Peyer's patch (tissue), 4 donors: ENCODE data around the gene FLT3LG. TPM values are rescaled to one million over a fixed set of nuclear protein-coding genes. Genes with fewer than 3 reads are reported as not detected.

Source experiments
- DNase-seq, 3 donors: peaks; one replicate each; pipeline ENCODE4 v3.0.0-alpha.2; 2017 to 2019
- H3K27ac ChIP-seq, 4 donors: fragments of 200-600 bp; sonication (generic); one replicate each; pipeline ENCODE4 v1.5.1; 2016 to 2019
- H3K27me3 ChIP-seq, 2 donors: fragments of 200-600 bp; sonication (generic); one replicate each; pipeline ENCODE4 v1.5.1; 2019
- H3K36me3 ChIP-seq, 3 donors: fragments of 200-600 bp; sonication (generic); one replicate each; pipeline ENCODE4 v1.5.1; 2016 to 2019
- H3K4me1 ChIP-seq, 4 donors: fragments of 200-600 bp; sonication (generic); one replicate each; pipeline ENCODE4 v1.5.1; 2016 to 2019
- H3K4me3 ChIP-seq, 4 donors: fragments of 200-600 bp; sonication (generic); 1 replicate in 3 of 4; 2 replicates in 1 of 4; pipeline ENCODE4 v1.5.1; 2016 to 2019; ENCODE audit warnings: mild to moderate bottlenecking in 1 of 4
- H3K9me3 ChIP-seq, 4 donors: fragments of 200-600 bp; sonication (generic); one replicate each; pipeline ENCODE4 v1.5.1; 2016 to 2019; ENCODE audit warnings: mild to moderate bottlenecking in 1 of 4
- POLR2A ChIP-seq, 2 donors: fragments of 450-650 bp; IDR thresholded peaks; one replicate each; pipeline ENCODE4 v1.5.1; 2017; ENCODE audit warnings: antibody characterized with exemption in 2 of 2, mild to moderate bottlenecking in 2 of 2, moderate library complexity in 2 of 2
- total RNA-seq, 4 donors: library from RNA; depleted of rRNA; stranded (reverse); fragments of >200 nt; gene quantifications; one replicate each; pipeline ENCODE4 v1.1.0, GENCODE V29; 2016
- TF ChIP-seq, protein P1 (sequence below), 6 experiments: fragments of 450-650 bp in 4 of 6; fragments of 200-600 bp in 2 of 6; sonication (generic) in 1 of 6; IDR thresholded peaks; one replicate each; pipeline ENCODE4 v1.5.1; 2017 to 2019; ENCODE audit warnings: antibody characterized with exemption in 6 of 6, mild to moderate bottlenecking in 3 of 6, moderate library complexity in 1 of 6

FLT3LG gene
- total RNA-seq, 4 donors from 2014 or later = 2.8 to 22.3 (median 5.0) TPM

DNA sequence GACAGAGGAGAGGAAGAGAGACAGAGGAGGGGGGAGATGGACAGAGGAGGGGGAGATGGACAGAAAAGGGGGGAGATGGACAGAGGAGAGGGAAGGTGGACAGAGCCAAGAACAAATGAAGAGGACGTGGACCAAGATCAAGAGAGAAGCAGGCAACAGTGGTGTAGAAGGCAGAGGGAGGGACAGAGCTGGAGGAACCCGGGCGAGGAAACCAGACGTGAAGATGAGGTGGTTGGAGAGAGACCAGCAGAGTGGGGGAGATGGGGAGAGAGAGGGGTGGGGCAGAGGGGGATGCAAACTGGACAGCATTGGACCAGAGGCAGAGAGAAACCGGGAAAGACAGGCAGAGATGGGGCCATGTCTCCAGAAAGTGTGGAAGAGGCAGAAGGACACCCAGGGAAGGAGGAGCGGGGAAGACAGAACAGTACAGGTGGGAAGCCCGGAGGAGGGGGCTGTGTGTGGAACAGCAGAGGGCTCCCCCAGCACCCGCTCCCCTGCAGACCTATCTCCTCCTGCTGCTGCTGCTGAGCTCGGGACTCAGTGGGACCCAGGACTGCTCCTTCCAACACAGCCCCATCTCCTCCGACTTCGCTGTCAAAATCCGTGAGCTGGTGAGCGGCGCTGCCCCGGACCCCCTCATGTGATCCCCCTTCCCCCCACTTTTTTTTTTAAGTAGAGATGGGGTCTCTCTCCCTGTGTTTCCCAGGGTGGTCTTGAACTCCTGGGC, 1.3 kb downstream of the FLT3LG start:
- Histone ChIP-seq H3K27ac (peak overlapping the region; percentile 81 to 91 (median 86)), H3K9me3 (no peaks in the 10 kb centered on the region), H3K4me1 (peaks cover 0 to 17% (median 13%) of the 10 kb centered on the region in 4 donors), H3K36me3 (no peaks in the 10 kb centered on the region), H3K4me3 (peak overlapping the region in 3 of 4 donors; percentile 10 to 66 (median 62)), H3K27me3 (no peaks in the 10 kb centered on the region)
- no peak for DNase-seq
- TF ChIP-seq, protein P1, sequence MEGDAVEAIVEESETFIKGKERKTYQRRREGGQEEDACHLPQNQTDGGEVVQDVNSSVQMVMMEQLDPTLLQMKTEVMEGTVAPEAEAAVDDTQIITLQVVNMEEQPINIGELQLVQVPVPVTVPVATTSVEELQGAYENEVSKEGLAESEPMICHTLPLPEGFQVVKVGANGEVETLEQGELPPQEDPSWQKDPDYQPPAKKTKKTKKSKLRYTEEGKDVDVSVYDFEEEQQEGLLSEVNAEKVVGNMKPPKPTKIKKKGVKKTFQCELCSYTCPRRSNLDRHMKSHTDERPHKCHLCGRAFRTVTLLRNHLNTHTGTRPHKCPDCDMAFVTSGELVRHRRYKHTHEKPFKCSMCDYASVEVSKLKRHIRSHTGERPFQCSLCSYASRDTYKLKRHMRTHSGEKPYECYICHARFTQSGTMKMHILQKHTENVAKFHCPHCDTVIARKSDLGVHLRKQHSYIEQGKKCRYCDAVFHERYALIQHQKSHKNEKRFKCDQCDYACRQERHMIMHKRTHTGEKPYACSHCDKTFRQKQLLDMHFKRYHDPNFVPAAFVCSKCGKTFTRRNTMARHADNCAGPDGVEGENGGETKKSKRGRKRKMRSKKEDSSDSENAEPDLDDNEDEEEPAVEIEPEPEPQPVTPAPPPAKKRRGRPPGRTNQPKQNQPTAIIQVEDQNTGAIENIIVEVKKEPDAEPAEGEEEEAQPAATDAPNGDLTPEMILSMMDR (IDR thresholded peaks at IDR 0.05) = no peak
- TF ChIP-seq POLR2A (IDR thresholded peaks at IDR 0.05) = no peak

DNA sequence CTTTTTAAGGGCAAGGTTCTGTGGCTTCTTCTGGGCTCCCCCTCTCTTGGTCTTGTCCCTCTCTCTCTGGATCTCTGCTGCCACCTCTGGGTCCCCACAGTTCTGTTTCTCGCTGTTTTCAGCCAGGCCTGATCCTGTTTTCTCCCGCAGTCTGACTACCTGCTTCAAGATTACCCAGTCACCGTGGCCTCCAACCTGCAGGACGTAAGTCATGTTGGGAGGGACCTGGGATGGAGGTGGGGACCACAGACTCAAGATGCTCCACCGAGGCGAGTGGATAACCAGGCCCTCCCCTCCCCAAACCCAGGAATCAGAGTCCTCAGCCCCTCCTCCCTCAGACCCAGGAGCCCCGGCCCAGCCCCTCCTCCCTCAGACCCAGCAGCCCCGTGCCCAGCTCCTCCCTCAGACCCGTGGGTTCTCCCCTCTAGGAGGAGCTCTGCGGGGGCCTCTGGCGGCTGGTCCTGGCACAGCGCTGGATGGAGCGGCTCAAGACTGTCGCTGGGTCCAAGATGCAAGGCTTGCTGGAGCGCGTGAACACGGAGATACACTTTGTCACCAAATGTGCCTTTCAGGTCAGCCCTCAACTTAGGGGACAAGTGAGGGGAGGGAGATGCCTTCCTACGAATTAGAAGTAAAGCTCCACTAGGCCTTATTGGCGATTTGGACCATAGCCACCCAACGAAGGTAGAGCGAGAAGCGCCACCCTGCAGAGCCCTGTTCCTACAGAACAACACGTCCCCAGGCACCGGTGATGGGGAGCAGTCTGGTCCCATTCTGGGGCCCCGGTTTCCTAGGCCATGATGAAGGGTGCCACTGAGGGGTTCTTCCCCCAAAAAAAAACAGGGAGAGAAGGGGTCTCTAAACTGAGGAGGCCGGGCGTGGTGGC, 2.2 kb downstream of the FLT3LG start:
- TF ChIP-seq, protein P1 (IDR thresholded peaks at IDR 0.05) = peak; percentile 20 to 41 (median 30)
- no peak for TF ChIP-seq POLR2A (IDR thresholded peaks at IDR 0.05)

DNA sequence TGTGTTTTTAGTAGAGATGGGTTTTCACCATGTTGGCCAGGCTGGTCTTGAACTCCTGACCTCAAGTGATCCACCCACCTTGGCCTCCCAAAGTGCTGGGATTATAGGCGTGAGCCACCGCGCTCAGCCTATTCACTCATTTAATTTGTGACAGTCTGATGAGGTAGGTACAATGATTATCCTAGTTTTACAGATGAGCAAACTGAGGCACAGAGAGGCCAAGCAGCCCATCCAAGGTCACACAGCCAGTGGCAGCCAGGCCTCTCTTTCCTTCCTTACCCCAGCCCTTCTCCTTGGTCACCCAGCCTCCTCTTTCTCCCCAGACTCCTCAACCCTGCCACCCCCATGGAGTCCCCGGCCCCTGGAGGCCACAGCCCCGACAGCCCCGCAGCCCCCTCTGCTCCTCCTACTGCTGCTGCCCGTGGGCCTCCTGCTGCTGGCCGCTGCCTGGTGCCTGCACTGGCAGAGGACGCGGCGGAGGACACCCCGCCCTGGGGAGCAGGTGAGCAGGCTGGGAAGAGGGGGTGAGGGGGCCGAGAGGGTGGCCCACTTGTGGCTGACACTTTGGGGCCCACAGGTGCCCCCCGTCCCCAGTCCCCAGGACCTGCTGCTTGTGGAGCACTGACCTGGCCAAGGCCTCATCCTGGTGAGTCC, 6.1 kb downstream of the FLT3LG start:
- no peak overlapping the region for H3K4me3 ChIP-seq
- peaks cover 0 to 3% (median 0%) of the 10 kb centered on the region in 4 donors for H3K4me1 ChIP-seq
- no peaks in the 10 kb centered on the region for H3K9me3 ChIP-seq
- H3K36me3 ChIP-seq = no peaks in the 10 kb centered on the region
- no peak overlapping the region for H3K27ac ChIP-seq
- no peaks in the 10 kb centered on the region for H3K27me3 ChIP-seq
- TF ChIP-seq POLR2A (IDR thresholded peaks at IDR 0.05) = no peak
- TF ChIP-seq, protein P1 (IDR thresholded peaks at IDR 0.05) = no peak
- DNase-seq = no peak

More for the DNA sequence above, 2.2 kb downstream of the FLT3LG start:
- peak overlapping the region; percentile 81 to 91 (median 86) for H3K27ac ChIP-seq
- H3K36me3 ChIP-seq = no peaks in the 10 kb centered on the region
- no peaks in the 10 kb centered on the region for H3K9me3 ChIP-seq
- H3K4me1 ChIP-seq = peaks cover 0 to 11% (median 8%) of the 10 kb centered on the region in 4 donors
- H3K27me3 ChIP-seq = no peaks in the 10 kb centered on the region
- peak in 2 of 3 donors; percentile 53 to 75 for DNase-seq
- H3K4me3 ChIP-seq = peak overlapping the region in 2 of 4 donors; percentile 0 to 16

DNA sequence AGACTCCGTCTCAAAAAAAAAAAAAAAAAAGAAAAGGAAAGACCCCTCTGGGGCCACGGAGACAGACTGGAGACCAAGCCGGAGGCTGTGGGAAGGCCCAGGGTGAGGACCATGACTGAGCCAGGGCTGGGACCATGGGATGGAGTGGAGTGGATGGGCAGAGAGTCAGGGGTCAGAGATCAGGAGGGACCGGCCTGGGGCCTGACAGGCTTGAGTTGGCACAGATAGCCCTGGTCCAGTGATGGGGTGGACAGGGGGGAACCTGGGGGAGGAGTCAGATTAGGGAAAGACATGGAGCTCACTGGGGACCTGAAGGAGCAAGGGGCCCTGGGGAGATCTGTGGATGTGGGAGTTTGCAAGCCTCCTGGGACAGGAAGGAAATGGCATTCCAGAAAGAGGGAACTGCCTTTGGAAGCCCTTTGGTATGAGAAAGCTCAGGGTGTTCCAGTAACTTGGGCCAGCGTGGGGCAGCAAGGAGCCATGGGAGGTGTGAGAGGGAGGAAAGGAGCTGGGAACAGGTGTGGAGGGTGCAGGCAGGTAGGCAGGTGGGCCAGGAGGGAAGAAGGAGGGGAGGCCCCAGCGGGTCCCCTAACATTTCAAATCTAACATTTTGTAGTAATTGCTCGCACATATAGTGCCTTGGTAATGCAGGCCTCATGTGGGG, 7.1 kb downstream of the FLT3LG start:
- Histone ChIP-seq H3K27ac (no peak overlapping the region), H3K4me3 (no peak overlapping the region), H3K9me3 (no peaks in the 10 kb centered on the region), H3K36me3 (no peaks in the 10 kb centered on the region), H3K4me1 (no peaks in the 10 kb centered on the region), H3K27me3 (no peaks in the 10 kb centered on the region)
- no peak for DNase-seq
- TF ChIP-seq, protein P1 (IDR thresholded peaks at IDR 0.05) = no peak
- no peak for TF ChIP-seq POLR2A (IDR thresholded peaks at IDR 0.05)

DNA sequence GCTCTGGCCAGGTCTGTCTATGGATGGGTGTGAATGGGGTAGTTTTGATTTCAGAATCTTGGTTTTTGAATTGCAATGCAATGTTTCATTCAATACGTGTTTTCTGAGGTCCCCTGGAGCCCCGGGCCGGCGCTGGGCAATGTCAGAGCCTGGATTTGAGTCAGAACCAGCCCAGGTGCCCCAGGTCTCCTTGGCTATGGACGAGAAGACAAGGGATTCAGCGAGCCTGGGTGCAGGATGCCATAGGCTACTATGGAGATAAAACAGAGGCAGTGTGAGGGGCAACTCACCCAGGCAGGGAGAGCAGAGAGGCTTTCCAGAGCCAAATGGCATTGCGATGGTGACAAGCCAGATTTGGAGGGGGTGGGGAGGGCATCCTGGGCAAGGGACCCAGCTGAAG, 12.2 kb downstream of the FLT3LG start:
- Histone ChIP-seq H3K27ac (peak overlapping the region in 1 of 4 donors; percentile 94), H3K9me3 (no peaks in the 10 kb centered on the region)

More for the DNA sequence above, 12.2 kb downstream of the FLT3LG start:
- H3K4me1 ChIP-seq = peaks cover 0 to 26% (median 19%) of the 10 kb centered on the region in 4 donors
- H3K4me3 ChIP-seq = no peak overlapping the region
- H3K36me3 ChIP-seq = peaks cover 0 to 20% (median 0%) of the 10 kb centered on the region in 3 donors
- DNase-seq = no peak
- H3K27me3 ChIP-seq = no peaks in the 10 kb centered on the region
- TF ChIP-seq POLR2A (IDR thresholded peaks at IDR 0.05) = no peak
- TF ChIP-seq, protein P1 (IDR thresholded peaks at IDR 0.05) = no peak
